Vagina (tissue), 2 donors: ENCODE results near the gene RALA. TPM values are rescaled to one million over a fixed set of nuclear protein-coding genes. Genes with fewer than 3 reads are reported as not detected.

Experiments
- DNase-seq, 2 donors: peaks; one replicate each; pipeline ENCODE4 v3.0.0-alpha.2; 2017; ENCODE audit errors: extremely low spot score in 2 of 2
- H3K27ac ChIP-seq: fragments of 200-600 bp; sonication (generic); one replicate; pipeline ENCODE4 v1.5.1; 2019
- H3K27me3 ChIP-seq: fragments of 200-600 bp; sonication (generic); one replicate; pipeline ENCODE4 v1.5.1; 2019
- H3K36me3 ChIP-seq, 2 donors: fragments of 200-600 bp; sonication (generic); one replicate each; pipeline ENCODE4 v1.5.1; 2017 to 2019
- H3K4me1 ChIP-seq: fragments of 200-600 bp; sonication (generic); one replicate; pipeline ENCODE4 v1.5.1; 2019
- H3K4me3 ChIP-seq, 2 donors: fragments of 200-600 bp; sonication (generic); 1 replicate in 1 of 2; 2 replicates in 1 of 2; pipeline ENCODE4 v1.5.1; 2016 to 2019
- H3K9me3 ChIP-seq: fragments of 200-600 bp; sonication (generic); one replicate; pipeline ENCODE4 v1.5.1; 2019
- POLR2A ChIP-seq, 2 donors: fragments of 450-650 bp; IDR thresholded peaks; one replicate each; pipeline ENCODE4 v1.6.1; 2017; ENCODE audit warnings: antibody characterized with exemption in 2 of 2, mild to moderate bottlenecking in 2 of 2, moderate library complexity in 2 of 2
- POLR2AphosphoS5 ChIP-seq, 2 donors: sonication (generic); formaldehyde crosslinking; IDR thresholded peaks; one replicate each; pipeline ENCODE4 v1.9.0; 2017; ENCODE audit warnings: antibody characterized with exemption in 2 of 2, mild to moderate bottlenecking in 2 of 2, low read depth in 1 of 2; ENCODE audit not compliant: insufficient read depth in 1 of 2
- intact Hi-C: fragments of 100-400 bp; cut with DNase I; formaldehyde crosslinking; loops from one replicate; pipeline ENCODE4 v1.15.1; 2023
- total RNA-seq: library from RNA; depleted of rRNA; stranded (reverse); fragments of >200 nt; gene quantifications from one replicate; pipeline ENCODE4 v1.2.3, GENCODE V29; 2016
- TF ChIP-seq, protein P1 (sequence below), 3 experiments: fragments of 450-650 bp in 2 of 3; fragments of 200-600 bp in 1 of 3; sonication (generic) in 1 of 3; IDR thresholded peaks; one replicate each; pipeline ENCODE4 v1.5.1; 2017 to 2019; ENCODE audit warnings: antibody characterized with exemption in 3 of 3, mild to moderate bottlenecking in 2 of 3, moderate library complexity in 2 of 3

RALA gene
- total RNA-seq, 1 donor from 2014 or later = 20.1 TPM

DNA sequence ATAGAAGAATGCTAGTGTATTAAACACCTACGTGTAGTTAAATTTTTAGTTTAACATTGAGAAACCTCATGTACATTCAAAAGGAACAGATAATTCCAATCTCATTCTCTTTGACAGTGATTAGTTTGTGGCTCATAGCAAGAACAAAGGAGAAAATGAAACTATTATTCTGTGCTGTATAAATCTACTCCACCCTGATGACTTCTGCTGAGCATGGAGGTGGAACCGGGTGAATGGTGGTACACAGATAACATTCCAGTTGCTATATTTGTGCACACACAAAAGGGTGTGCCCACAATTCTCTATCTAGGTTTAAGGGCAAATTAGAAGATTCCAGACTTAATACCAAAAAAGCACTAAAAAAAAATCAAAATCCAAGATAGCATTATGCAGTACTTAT lies 17.0 kb upstream of the RALA start:
- Histone ChIP-seq H3K4me3 (no peak overlapping the region), H3K27me3 (no peaks in the 10 kb centered on the region), H3K36me3 (no peaks in the 10 kb centered on the region), H3K27ac (no peak overlapping the region), H3K9me3 (no peaks in the 10 kb centered on the region), H3K4me1 (peaks cover 13% of the 10 kb centered on the region)
- intact Hi-C loops = no loop called here
- no peak for DNase-seq
- TF ChIP-seq, protein P1, sequence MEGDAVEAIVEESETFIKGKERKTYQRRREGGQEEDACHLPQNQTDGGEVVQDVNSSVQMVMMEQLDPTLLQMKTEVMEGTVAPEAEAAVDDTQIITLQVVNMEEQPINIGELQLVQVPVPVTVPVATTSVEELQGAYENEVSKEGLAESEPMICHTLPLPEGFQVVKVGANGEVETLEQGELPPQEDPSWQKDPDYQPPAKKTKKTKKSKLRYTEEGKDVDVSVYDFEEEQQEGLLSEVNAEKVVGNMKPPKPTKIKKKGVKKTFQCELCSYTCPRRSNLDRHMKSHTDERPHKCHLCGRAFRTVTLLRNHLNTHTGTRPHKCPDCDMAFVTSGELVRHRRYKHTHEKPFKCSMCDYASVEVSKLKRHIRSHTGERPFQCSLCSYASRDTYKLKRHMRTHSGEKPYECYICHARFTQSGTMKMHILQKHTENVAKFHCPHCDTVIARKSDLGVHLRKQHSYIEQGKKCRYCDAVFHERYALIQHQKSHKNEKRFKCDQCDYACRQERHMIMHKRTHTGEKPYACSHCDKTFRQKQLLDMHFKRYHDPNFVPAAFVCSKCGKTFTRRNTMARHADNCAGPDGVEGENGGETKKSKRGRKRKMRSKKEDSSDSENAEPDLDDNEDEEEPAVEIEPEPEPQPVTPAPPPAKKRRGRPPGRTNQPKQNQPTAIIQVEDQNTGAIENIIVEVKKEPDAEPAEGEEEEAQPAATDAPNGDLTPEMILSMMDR (IDR thresholded peaks at IDR 0.05) = no peak
- TF ChIP-seq POLR2A (IDR thresholded peaks at IDR 0.05) (no peak), POLR2AphosphoS5 (IDR thresholded peaks at IDR 0.05; ENCODE audit: insufficient read depth in 1 of 2, low read depth in 1 of 2) (no peak)

DNA sequence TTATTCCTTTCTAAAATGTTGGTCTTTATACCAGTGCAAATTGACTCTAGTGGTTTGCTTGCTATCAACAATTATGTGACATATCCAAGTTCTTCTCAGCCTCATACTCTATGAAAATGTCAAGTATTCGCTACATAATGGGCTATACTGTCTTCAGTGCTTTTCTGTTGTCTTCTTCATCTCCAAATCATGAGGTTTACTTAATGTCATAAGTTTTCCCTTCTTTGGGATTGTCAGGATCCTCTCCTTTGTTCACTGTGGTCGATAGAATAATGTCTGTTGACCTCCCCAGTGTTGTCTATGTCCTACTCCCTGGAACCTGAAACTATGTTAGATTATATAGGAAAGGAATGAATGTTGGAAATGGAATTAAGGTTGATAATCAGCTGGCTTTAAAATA lies 16.4 kb upstream of the RALA start:
- no peak overlapping the region for H3K27ac ChIP-seq
- peaks cover 13% of the 10 kb centered on the region for H3K4me1 ChIP-seq
- TF ChIP-seq POLR2A (IDR thresholded peaks at IDR 0.05) = no peak
- no peak for TF ChIP-seq POLR2AphosphoS5 (IDR thresholded peaks at IDR 0.05; ENCODE audit: insufficient read depth in 1 of 2, low read depth in 1 of 2)
- TF ChIP-seq, protein P1 (IDR thresholded peaks at IDR 0.05) = no peak

DNA sequence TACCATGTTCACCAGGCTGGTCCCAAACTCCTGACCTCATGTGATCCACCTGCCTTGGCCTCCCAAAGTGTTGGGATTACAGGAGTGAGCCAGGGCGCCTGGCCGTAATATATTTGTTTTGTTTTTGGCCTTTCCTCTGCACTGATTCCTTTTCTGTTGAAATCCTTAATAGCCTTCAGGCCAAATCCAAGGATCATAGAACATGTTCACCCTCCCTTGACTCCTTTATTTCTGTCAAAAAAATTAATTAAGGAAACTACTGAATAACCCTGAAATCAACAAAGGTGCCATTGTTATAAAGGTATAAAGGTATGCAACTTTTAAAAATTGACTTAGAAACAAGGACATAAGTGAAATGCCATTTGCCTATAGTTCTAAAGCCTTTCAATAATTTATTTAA lies 15.5 kb upstream of the RALA start:
- Histone ChIP-seq H3K36me3 (no peaks in the 10 kb centered on the region), H3K4me1 (peaks cover 13% of the 10 kb centered on the region), H3K4me3 (no peak overlapping the region), H3K27ac (no peak overlapping the region), H3K9me3 (no peaks in the 10 kb centered on the region), H3K27me3 (no peaks in the 10 kb centered on the region)
- DNase-seq = no peak
- TF ChIP-seq, protein P1 (IDR thresholded peaks at IDR 0.05) = no peak
- intact Hi-C loops = no loop called here

More for the DNA sequence above, 16.4 kb upstream of the RALA start:
- Histone ChIP-seq H3K27me3 (no peaks in the 10 kb centered on the region), H3K4me3 (no peak overlapping the region), H3K9me3 (no peaks in the 10 kb centered on the region), H3K36me3 (no peaks in the 10 kb centered on the region)
- intact Hi-C loops = no loop called here
- DNase-seq = no peak

DNA sequence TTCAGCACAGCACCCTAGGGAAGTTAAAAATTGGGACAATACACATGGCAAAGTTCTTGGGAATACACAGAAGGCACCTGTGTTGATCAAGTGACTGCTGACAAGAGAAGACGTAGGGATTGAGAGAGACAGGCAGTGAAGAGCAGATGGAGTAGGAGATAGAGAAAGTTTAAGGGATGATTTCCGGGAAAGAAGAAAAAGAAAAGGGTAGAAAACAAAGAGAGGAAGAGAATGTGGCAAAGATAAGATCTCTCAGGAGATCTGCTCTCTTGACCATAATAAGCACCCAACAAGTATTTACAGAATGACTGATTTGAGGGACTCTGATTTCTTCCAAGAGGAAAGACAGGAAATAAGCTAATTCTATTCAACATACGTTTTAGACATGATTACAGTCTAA lies 15.1 kb upstream of the RALA start:
- H3K9me3 ChIP-seq = no peaks in the 10 kb centered on the region
- TF ChIP-seq, protein P1 (IDR thresholded peaks at IDR 0.05) = no peak
- TF ChIP-seq POLR2AphosphoS5 (IDR thresholded peaks at IDR 0.05; ENCODE audit: insufficient read depth in 1 of 2, low read depth in 1 of 2) (no peak), POLR2A (IDR thresholded peaks at IDR 0.05) (no peak)
- H3K27me3 ChIP-seq = no peaks in the 10 kb centered on the region
- H3K36me3 ChIP-seq = no peaks in the 10 kb centered on the region
- no peak overlapping the region for H3K27ac ChIP-seq
- DNase-seq = no peak
- intact Hi-C loops = no loop called here
- peaks cover 13% of the 10 kb centered on the region for H3K4me1 ChIP-seq
- H3K4me3 ChIP-seq = no peak overlapping the region

DNA sequence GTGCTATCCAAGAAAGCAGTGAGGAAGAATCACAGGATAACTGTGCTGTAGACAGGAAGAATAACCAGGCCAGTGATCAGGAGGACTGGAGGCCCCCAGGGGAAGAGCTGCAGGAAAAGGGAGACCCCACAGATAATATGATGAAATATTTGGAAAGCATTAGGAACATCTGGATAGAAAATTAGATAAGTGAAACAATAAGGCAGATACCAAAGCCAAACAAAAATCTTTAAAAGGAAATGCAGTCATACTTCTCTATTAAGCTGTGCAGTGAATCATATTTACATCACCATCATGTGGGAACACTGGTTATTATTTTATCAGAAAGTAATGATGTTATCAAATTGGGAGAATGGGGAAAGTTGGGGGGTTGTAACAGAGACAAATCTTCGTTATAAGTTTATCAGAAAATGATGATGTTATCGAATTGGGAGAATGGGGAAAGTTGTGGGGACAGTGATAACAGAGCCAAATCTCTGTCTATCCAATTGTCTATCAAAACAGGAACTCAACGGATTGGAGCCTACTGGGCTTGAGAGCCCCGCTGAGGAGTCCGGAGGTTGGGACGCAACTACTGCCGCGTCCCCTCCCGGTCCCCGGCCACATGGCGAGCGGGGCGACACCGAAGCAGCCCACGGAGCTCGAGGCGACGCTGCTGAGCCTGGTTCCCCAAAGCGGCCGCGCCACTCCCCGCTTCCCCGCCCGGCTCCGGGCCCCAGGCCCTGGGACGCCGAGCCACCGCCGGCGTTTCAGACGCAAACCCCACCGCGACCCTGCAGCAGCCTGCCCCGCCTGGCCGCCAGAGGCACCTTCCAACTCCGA lies 14.0 kb upstream of the RALA start:
- H3K9me3 ChIP-seq = no peaks in the 10 kb centered on the region
- TF ChIP-seq POLR2A (IDR thresholded peaks at IDR 0.05) (no peak), POLR2AphosphoS5 (IDR thresholded peaks at IDR 0.05; ENCODE audit: insufficient read depth in 1 of 2, low read depth in 1 of 2) (peak in 1 of 2 donors; percentile 34)
- no peaks in the 10 kb centered on the region for H3K27me3 ChIP-seq
- no peak for DNase-seq
- peak overlapping the region; percentile 67 for H3K27ac ChIP-seq
- intact Hi-C loops = no loop called here
- H3K36me3 ChIP-seq = no peaks in the 10 kb centered on the region
- peaks cover 13% of the 10 kb centered on the region for H3K4me1 ChIP-seq
- H3K4me3 ChIP-seq = peak overlapping the region; percentile 28 to 39
